Measurements from ENCODE around the gene PNLIPRP3. TPM values are rescaled to one million over a fixed set of nuclear protein-coding genes. Genes with fewer than 3 reads are reported as not detected.

Gene PNLIPRP3
- total and polyA plus RNA-seq, 12 donors, result not detected

DNA sequence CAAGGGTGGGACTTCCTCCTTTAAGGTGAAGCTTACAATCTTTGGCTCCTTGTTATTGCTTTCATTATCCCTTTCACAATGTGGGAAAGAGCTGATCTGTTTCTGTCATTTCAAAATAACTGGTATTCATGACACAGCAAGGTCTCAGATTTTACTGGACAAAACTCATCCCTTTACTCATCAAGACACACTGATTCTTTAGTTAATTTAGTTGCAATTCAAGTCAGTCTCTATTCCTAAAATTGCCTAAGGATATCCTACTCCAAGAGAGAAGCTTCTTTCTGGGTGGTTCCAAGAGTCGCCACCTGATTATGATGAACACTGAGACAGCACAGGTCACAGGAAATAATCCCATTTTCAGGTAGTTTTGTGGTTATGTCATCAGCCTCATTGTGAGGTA, 5.8 kb upstream of the PNLIPRP3 start:
- H3K9me3 ChIP-seq, result no peaks in the 10 kb centered on the region
- ATAC-seq (no peak), DNase-seq (no peak)
- no peak for TF ChIP-seq CTCF (IDR thresholded peaks at IDR 0.05)
- H3K36me3 ChIP-seq, result no peaks in the 10 kb centered on the region
- H3K4me3 ChIP-seq, result no peak overlapping the region
- WGBS, 2 donors, result 91 to 95% methylated on average over 1 of the region's 1 CpG
- intact Hi-C loops (cut with DNase I), result no loop called here
- no peaks in the 10 kb centered on the region for H3K4me1 ChIP-seq
- no peak overlapping the region for H3K27ac ChIP-seq
- peaks cover 0 to 2% (median 0%) of the 10 kb centered on the region in 7 donors for H3K27me3 ChIP-seq

DNA sequence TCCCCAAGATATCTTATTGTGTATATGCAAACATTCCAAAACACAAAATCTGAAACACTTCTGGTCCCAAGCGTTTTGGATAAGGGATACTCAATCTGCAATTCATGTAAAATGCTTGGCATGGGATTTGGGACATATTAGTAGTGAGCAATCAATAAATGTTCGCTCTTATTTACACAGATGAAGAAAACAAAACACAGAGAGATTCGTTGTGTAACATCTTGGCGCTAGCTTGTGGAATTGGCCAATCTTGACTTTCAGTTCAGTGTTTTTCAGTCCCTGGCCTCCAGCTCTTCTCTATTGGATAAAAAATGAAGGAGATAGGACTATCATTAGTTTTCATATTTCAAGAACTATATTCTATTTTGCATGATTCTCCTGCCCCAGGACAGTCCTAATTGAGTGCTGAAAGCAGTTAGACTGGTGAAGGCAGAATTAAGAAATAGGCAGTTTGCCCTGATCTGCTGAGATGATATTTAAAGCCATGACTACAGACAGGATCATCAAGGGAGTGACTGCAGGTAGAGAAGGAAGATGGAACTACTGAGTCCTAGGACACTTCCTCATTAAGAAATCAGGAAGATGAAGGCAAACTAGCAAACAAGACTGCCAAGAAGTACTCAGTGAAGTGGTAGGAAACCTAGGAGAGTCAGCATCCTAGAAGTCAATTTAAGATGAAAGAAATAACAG, 1.8 kb downstream of the PNLIPRP3 start:
- TF ChIP-seq CTCF (IDR thresholded peaks at IDR 0.05), result no peak
- DNase-seq, result no peak
- no peak for ATAC-seq

DNA sequence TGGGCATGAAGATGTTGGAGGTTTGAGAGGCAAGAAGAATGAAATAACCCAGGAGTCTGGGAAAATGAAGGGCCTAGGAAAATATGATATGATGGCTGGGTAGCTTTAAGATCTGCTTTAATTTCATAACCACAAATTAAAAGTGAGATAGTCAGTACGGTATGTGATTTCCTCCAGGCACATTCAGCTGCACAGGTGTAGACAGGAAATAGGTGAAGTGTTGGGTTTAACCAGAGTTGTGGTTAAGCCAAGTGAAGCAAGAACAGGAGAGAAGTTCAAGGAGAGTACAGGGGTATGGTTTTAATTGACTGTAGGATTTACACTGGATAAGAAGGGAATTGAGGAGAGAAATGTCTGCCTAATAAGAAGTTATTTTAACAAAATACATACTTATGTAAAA, 2.6 kb downstream of the PNLIPRP3 start:
- ATAC-seq, result no peak
- intact Hi-C loops (cut with DNase I), result no loop called here

More for the DNA sequence above, 1.8 kb downstream of the PNLIPRP3 start:
- Histone ChIP-seq H3K27ac (no peak overlapping the region), H3K9me3 (peaks cover 0 to 4% (median 0%) of the 10 kb centered on the region in 11 donors), H3K4me1 (no peaks in the 10 kb centered on the region), H3K4me3 (no peak overlapping the region), H3K36me3 (no peaks in the 10 kb centered on the region), H3K27me3 (peaks cover 0 to 2% (median 0%) of the 10 kb centered on the region in 7 donors)
- WGBS, 2 donors, result 71 to 73% methylated on average over 4 of the region's 4 CpGs
- intact Hi-C loops (cut with DNase I), result no loop called here

DNA sequence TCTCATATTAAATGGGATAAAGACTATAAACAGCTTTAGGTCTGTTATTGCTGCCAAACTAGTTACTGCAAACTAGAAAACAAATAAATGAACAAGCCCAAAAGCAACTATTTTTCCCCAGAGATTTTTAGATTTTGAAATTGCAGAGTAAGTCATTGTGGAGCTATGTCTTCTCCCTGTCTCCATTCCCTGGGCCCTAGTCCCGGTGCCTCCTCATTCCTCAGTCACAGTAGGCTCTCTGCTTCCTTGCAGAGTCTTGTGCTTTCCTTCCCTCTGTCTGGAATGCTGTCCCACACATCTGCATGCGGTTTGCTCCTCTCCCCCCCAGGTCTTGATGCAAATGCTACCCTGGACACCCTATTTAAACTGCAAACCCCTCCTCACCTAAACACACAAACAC, 4.0 kb downstream of the PNLIPRP3 start:
- Histone ChIP-seq H3K27me3 (no peaks in the 10 kb centered on the region), H3K36me3 (no peaks in the 10 kb centered on the region), H3K4me1 (no peaks in the 10 kb centered on the region), H3K27ac (no peak overlapping the region), H3K9me3 (peaks cover 0 to 4% (median 0%) of the 10 kb centered on the region in 11 donors), H3K4me3 (no peak overlapping the region)
- DNase-seq (no peak), ATAC-seq (no peak)
- TF ChIP-seq CTCF (IDR thresholded peaks at IDR 0.05), result no peak
- intact Hi-C loops (cut with DNase I), result no loop called here
- 52 to 61% methylated on average over 2 of the region's 2 CpGs for WGBS, 2 donors

More for the DNA sequence above, 2.6 kb downstream of the PNLIPRP3 start:
- H3K4me3 ChIP-seq, result no peak overlapping the region
- H3K27ac ChIP-seq, result no peak overlapping the region
- TF ChIP-seq CTCF (IDR thresholded peaks at IDR 0.05), result no peak
- DNase-seq, result no peak
- no peaks in the 10 kb centered on the region for H3K27me3 ChIP-seq
- H3K36me3 ChIP-seq, result no peaks in the 10 kb centered on the region
- peaks cover 0 to 4% (median 0%) of the 10 kb centered on the region in 11 donors for H3K9me3 ChIP-seq
- H3K4me1 ChIP-seq, result no peaks in the 10 kb centered on the region
- 74 to 75% methylated on average over 1 of the region's 1 CpG for WGBS, 2 donors

Data from heart right ventricle (tissue), 16 donors.